Neural progenitor cell (in vitro differentiated cells): ENCODE results near the gene RPAP3. TPM values are rescaled to one million over a fixed set of nuclear protein-coding genes. Genes with fewer than 3 reads are reported as not detected.

Experiments
- DNase-seq: peaks from one replicate; pipeline ENCODE4 v3.0.0-alpha.2; 2016; ENCODE audit warnings: low spot score
- H2AFZ ChIP-seq: fragments of 200-600 bp; sonication (generic); replicated peaks from 2 replicates; pipeline ENCODE4 v1.6.1; 2016; ENCODE audit warnings: antibody characterized with exemption
- H3F3A ChIP-seq: fragments of 200-600 bp; sonication (generic); 2 replicates; pipeline ENCODE4 v1.6.1; 2016; ENCODE audit warnings: antibody characterized with exemption, low read depth
- H3K27ac ChIP-seq: fragments of 200-600 bp; sonication (generic); 2 replicates; pipeline ENCODE4 v1.5.1; 2016; ENCODE audit warnings: mild to moderate bottlenecking
- H3K27me3 ChIP-seq: fragments of 200-600 bp; sonication (generic); 2 replicates; pipeline ENCODE4 v1.6.1; 2016; ENCODE audit warnings: mild to moderate bottlenecking, moderate library complexity
- H3K36me3 ChIP-seq: fragments of 200-600 bp; sonication (generic); 2 replicates; pipeline ENCODE4 v1.5.1; 2016
- H3K4me1 ChIP-seq: fragments of 200-600 bp; sonication (generic); 2 replicates; pipeline ENCODE4 v1.6.1; 2016; ENCODE audit warnings: mixed run types
- H3K4me2 ChIP-seq: fragments of 200-600 bp; sonication (generic); 2 replicates; pipeline ENCODE4 v1.6.1; 2016
- H3K4me3 ChIP-seq: fragments of 200-600 bp; sonication (generic); 2 replicates; pipeline ENCODE4 v1.5.1; 2016
- H3K79me2 ChIP-seq: fragments of 200-600 bp; sonication (generic); 2 replicates; pipeline ENCODE4 v1.6.1; 2016; ENCODE audit warnings: low read depth
- H3K9ac ChIP-seq: fragments of 200-600 bp; sonication (generic); 2 replicates; pipeline ENCODE4 v1.6.1; 2016
- H3K9me3 ChIP-seq: fragments of 200-600 bp; sonication (generic); 2 replicates; pipeline ENCODE4 v1.5.1; 2016; ENCODE audit warnings: low read depth
- H4K20me1 ChIP-seq: fragments of 200-600 bp; sonication (generic); 2 replicates; pipeline ENCODE4 v1.6.1; 2016; ENCODE audit warnings: low read depth
- H3K27ac Mint-ChIP-seq: 3 replicates; pipeline ENCODE4 v1.8.0; 2021; ENCODE audit warnings: mixed read lengths
- H3K27me3 Mint-ChIP-seq: 2 replicates; pipeline ENCODE4 v1.8.0; 2022; ENCODE audit warnings: low read depth, mild to moderate bottlenecking, inconsistent platforms, moderate library complexity, mixed read lengths; ENCODE audit not compliant: insufficient read depth
- H3K36me3 Mint-ChIP-seq: 3 replicates; pipeline ENCODE4 v1.8.0; 2021; ENCODE audit warnings: mixed read lengths
- H3K4me1 Mint-ChIP-seq: 3 replicates; pipeline ENCODE4 v1.8.0; 2021; ENCODE audit warnings: mixed read lengths
- H3K4me3 Mint-ChIP-seq: 3 replicates; pipeline ENCODE4 v1.8.0; 2021; ENCODE audit warnings: mild to moderate bottlenecking, moderate library complexity, mixed read lengths
- H3K9me3 Mint-ChIP-seq: 3 replicates; pipeline ENCODE4 v1.8.0; 2020; ENCODE audit warnings: mixed read lengths
- CTCF ChIP-seq: fragments of 200-600 bp; sonication (generic); IDR thresholded peaks from 2 replicates; pipeline ENCODE4 v1.5.1; 2017; ENCODE audit warnings: antibody characterized with exemption, mild to moderate bottlenecking
- EZH2 ChIP-seq: fragments of 200-600 bp; sonication (generic); IDR thresholded peaks from 2 replicates; pipeline ENCODE4 v1.6.1; 2017; ENCODE audit warnings: antibody characterized with exemption, mild to moderate bottlenecking, moderate library complexity
- EZH2phosphoT487 ChIP-seq: fragments of 200-600 bp; sonication (generic); IDR thresholded peaks from 2 replicates; pipeline ENCODE4 v1.6.1; 2017; ENCODE audit warnings: antibody characterized with exemption
- total RNA-seq: library from RNA; depleted of rRNA; stranded (reverse); fragments of >200 nt; gene quantifications from 2 replicates; pipeline ENCODE4 v1.2.3, GENCODE V29; 2015; ENCODE audit warnings: low replicate concordance

The RPAP3 gene
- total RNA-seq, 1 donor from 2014 or later = 61.9 TPM

DNA sequence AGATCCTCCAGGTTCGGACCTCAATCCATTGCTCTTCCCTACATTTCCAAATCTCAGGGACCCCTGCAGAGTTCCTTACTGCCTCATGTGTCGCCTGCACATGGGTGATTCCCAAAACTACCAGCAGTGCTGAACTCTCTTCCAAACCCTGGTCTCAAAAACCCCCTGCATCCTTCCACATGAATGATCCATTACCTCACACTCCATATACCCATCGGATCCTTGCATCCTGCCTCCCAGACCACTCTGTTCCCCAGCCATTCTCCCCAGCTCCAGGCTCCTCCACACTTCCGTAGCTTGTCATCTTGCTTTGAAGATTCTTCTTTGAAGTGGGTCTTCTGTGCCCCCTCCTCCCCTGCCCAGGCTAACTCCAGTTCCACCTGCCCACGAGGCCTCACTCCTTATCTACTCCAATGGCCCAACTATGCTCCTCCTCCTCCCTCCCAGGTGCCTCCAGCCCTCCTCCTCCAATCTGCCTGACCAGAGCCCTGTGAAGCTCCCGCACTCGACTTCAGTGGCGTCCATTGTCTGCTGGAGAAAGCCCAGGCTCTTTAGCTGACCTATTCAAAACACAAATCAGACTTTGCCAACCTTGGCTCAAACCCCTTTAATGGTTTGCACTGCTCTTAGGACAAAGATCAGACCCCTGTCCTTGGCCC is 39.1 kb upstream of the RPAP3 start:
- Mint-ChIP-seq H3K36me3 (no peaks in the 10 kb centered on the region), H3K27me3 (peaks cover 7% of the 10 kb centered on the region), H3K4me3 (no peak overlapping the region), H3K9me3 (no peaks in the 10 kb centered on the region), H3K27ac (peak overlapping the region; percentile 6), H3K4me1 (peaks cover 26% of the 10 kb centered on the region)
- peak; percentile 40 for DNase-seq
- peaks cover 22% of the 10 kb centered on the region for H3K4me1 ChIP-seq
- H3K4me2 ChIP-seq = peak overlapping the region; percentile 50
- no peaks in the 10 kb centered on the region for H3K27me3 ChIP-seq
- no peaks in the 10 kb centered on the region for H3K79me2 ChIP-seq
- H3K9ac ChIP-seq = no peak overlapping the region
- no peaks in the 10 kb centered on the region for H3K9me3 ChIP-seq
- H3K27ac ChIP-seq = no peak overlapping the region
- H3F3A ChIP-seq = peaks cover 5% of the 10 kb centered on the region
- no peak overlapping the region for H3K4me3 ChIP-seq
- H3K36me3 ChIP-seq = no peaks in the 10 kb centered on the region
- TF ChIP-seq EZH2phosphoT487 (no peak), CTCF (no peak), EZH2 (no peak)
- peak overlapping the region; percentile 36 for H2AFZ ChIP-seq
- H4K20me1 ChIP-seq = no peaks in the 10 kb centered on the region

GRCh38 chr12:47744005-47744651 is 38.3 kb upstream of the RPAP3 start:
- no peaks in the 10 kb centered on the region for H4K20me1 ChIP-seq
- H3K9ac ChIP-seq = no peak overlapping the region
- no peaks in the 10 kb centered on the region for H3K36me3 ChIP-seq
- H3K4me1 ChIP-seq = peaks cover 22% of the 10 kb centered on the region
- no peak overlapping the region for H3K4me3 Mint-ChIP-seq
- no peaks in the 10 kb centered on the region for H3K36me3 Mint-ChIP-seq
- DNase-seq = peak; percentile 42
- H3K9me3 ChIP-seq = no peaks in the 10 kb centered on the region
- H3K9me3 Mint-ChIP-seq = no peaks in the 10 kb centered on the region
- no peaks in the 10 kb centered on the region for H3K27me3 ChIP-seq
- no peak overlapping the region for H3K4me3 ChIP-seq
- H3K79me2 ChIP-seq = no peaks in the 10 kb centered on the region
- H3K27ac Mint-ChIP-seq = no peak overlapping the region
- H3K27me3 Mint-ChIP-seq = peaks cover 6% of the 10 kb centered on the region
- peaks cover 26% of the 10 kb centered on the region for H3K4me1 Mint-ChIP-seq
- no peak overlapping the region for H3K27ac ChIP-seq
- H3F3A ChIP-seq = peaks cover 5% of the 10 kb centered on the region
- H3K4me2 ChIP-seq = no peak overlapping the region
- TF ChIP-seq EZH2 = no peak
- TF ChIP-seq EZH2phosphoT487 = no peak
- TF ChIP-seq CTCF = peak; percentile 52
- no peak overlapping the region for H2AFZ ChIP-seq

GRCh38 chr12:47743311-47743860 is 37.6 kb upstream of the RPAP3 start:
- Histone ChIP-seq H3K4me2 (no peak overlapping the region), H3K4me3 (no peak overlapping the region), H3K36me3 (no peaks in the 10 kb centered on the region), H3K27me3 (no peaks in the 10 kb centered on the region), H2AFZ (no peak overlapping the region), H3K79me2 (no peaks in the 10 kb centered on the region), H3F3A (peaks cover 5% of the 10 kb centered on the region), H3K27ac (no peak overlapping the region), H4K20me1 (no peaks in the 10 kb centered on the region), H3K9ac (no peak overlapping the region), H3K9me3 (no peaks in the 10 kb centered on the region), H3K4me1 (peaks cover 22% of the 10 kb centered on the region)
- H3K9me3 Mint-ChIP-seq = no peaks in the 10 kb centered on the region
- H3K4me1 Mint-ChIP-seq = peaks cover 26% of the 10 kb centered on the region
- peaks cover 4% of the 10 kb centered on the region for H3K27me3 Mint-ChIP-seq
- TF ChIP-seq EZH2phosphoT487 (no peak), CTCF (no peak), EZH2 (no peak)
- DNase-seq = no peak
- peak overlapping the region; percentile 11 for H3K4me3 Mint-ChIP-seq
- H3K27ac Mint-ChIP-seq = no peak overlapping the region
- no peaks in the 10 kb centered on the region for H3K36me3 Mint-ChIP-seq
